Measurements from ENCODE around the gene VPS35. TPM values are rescaled to one million over a fixed set of nuclear protein-coding genes. Genes with fewer than 3 reads are reported as not detected.

VPS35 gene
- total RNA-seq (2014; rRNA removed; shearing (Covaris generic)): 29.6 and 44.1 TPM in 2 replicates

GRCh38 chr16:46688654-46689364, at the start of gene VPS35:
TSS of gene VPS35 (minus strand) at chr16:46689178. CDS start at chr16:46689133, 45 bp downstream.

DNA sequence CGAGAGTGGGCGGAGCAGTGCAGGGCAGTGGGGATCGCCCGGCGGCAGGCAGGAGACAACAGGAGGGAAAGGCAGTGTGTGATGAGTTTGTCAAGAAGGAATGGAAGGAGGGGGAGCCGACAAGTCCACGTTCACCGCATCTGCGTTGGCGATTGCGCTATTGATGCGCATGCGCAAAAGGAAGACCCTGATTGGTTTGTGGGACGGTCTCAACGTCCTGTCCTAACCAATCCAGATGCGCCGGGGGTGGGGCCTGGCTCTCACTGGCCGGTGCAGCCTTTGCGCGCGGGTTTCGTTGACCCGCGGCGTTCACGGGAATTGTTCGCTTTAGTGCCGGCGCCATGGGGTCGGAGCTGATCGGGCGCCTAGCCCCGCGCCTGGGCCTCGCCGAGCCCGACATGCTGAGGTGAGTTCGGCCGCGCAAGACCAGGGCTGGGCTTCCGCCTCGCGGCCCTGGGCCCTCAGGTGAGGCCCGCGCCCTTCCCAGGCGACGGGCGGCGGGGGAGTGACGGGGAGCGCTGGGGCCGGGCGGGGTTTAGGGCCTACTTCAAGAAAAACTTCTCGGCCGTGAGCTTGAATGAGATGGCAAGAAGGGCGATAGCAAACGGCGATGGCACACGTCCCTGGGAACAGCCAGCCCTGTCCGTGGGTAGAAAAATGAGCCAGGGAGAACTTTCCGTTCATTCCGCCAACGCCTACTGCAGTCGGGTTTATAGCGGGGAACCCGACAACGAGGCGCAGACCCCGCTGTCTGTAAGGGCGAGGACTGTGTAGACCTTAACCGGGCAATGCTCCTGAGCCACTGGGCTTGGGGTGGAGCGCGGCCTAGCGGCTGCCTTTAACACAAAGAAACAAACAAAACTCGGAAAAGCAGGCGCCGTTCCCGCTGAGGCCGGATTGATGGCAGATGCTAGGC, 645 bp upstream of the VPS35 start, which contains the start of gene ORC6:
ORC6 (plus strand) TSS at position 295 of the 916 bp plus-strand sequence; CDS start at position 342, 47 bp downstream.

GRCh38 chr16:46621006-46621933, 67.7 kb downstream of the VPS35 start, which contains the start of gene SHCBP1:
TSS of gene SHCBP1 (minus strand) at chr16:46621379. CDS start at chr16:46621359, 20 bp downstream.

Other genes with a start within 250 kb of the VPS35 start
- gene SHCBP1, start 67.8 kb downstream of the VPS35 start, total RNA-seq (2014; rRNA removed; shearing (Covaris generic)): 26.5 and 35.2 TPM in 2 replicates
- gene ORC6, start 481 bp upstream of the VPS35 start, total RNA-seq (2014; rRNA removed; shearing (Covaris generic)): 50.4 and 51.8 TPM in 2 replicates
- 0.21 and 0.41 TPM in 2 replicates for gene MYLK3, start 59.2 kb upstream of the VPS35 start, total RNA-seq (2014; rRNA removed; shearing (Covaris generic))
- gene C16orf87, start 142.0 kb upstream of the VPS35 start, total RNA-seq (2014; rRNA removed; shearing (Covaris generic)): 12.7 and 14.1 TPM in 2 replicates
- gene GPT2, start 195.2 kb upstream of the VPS35 start, total RNA-seq (2014; rRNA removed; shearing (Covaris generic)): 47.1 and 58.0 TPM in 2 replicates